G401 (cell line): Measurements from ENCODE around the gene SERPINB3. TPM values are rescaled to one million over a fixed set of nuclear protein-coding genes. Genes with fewer than 3 reads are reported as not detected.
"Not testable (repeated sequence)": the region's sequence is repeated elsewhere in the genome, so short reads cannot be mapped to it uniquely, and the experiment has no call there.

Experiments used
- DNase-seq: peaks from one replicate; pipeline ENCODE4 v3.0.0-alpha.2; 2015; ENCODE audit warnings: low spot score
- in situ Hi-C: cut with HindIII; loops from 2 replicates; pipeline ENCODE4 v1.10.0; 2016; ENCODE audit warnings: low sequenced_read_pairs, mixed read lengths
- total RNA-seq: library from RNA; depleted of rRNA; stranded (reverse); fragments of >200 nt; shearing (Covaris generic); gene quantifications from 2 replicates; pipeline ENCODE4 v1.2.3, GENCODE V29; 2014; rRNA removed

The SERPINB3 gene
- not detected in 2 replicates for total RNA-seq

DNA sequence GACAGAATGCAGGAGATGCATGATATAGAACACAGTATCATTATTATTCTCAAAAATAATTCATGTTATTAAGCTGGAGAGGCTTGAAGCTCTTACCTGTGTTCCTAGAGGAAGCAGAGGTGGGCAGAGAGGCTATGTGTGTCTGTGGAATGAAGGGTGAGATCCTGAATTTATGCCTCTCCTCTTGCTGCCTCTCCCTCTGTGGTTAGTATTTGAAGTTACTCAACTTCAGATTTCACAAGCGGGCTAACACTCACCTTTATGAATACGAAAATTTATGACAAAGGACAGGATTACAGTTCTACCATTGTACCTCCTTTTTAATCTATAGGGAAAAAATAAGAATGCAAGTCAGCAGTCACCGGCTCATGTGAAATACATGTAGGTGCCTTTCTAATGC is at the start of gene SERPINB3:
Gene SERPINB3, minus strand, starts transcription at position 144 of the 400 bp plus-strand sequence. CDS start 677 bp downstream, outside the sequence.
- DNase-seq, in situ Hi-C loops: not testable (repeated sequence)

DNA sequence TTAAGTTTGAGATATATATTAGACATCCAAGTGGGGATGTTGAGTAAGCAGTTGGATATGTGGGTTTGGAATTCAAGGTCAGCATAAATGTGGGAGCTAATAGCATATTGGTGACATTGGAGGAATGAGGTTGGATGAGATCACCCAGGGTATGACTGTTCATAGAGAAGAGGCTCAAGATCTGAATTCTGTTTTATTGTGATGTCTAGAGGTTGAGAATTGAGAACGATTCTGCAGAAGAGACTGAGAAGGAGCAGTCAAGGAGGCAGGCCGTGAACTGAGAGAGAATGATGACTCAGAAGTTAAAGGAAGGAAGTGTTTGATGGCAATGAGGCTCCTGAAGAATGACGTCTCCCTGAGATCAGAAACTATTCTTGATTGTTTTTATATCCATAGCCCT is 47.0 kb upstream of the SERPINB3 start:
- in situ Hi-C loops = no loop called here
- DNase-seq = no peak

DNA sequence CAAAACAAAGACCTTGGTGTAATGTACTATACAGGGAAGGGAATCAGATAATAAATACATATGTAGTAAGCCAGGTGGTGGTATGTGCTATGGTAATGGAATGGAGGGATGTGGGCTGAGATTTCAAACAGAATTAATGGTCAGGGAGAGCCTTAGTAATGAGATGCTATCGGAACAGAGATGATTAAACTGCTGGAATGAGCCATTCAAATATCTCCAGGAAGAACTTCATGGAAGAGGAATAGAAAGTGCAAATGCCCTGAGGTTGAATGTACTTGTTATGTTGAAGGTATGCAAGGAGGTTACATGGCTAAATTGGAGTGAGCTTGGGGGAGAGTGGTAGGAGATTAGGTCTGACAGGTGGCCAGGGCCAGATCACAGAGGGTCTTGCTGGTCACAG is 46.1 kb upstream of the SERPINB3 start:
- in situ Hi-C loops = no loop called here
- no peak for DNase-seq

DNA sequence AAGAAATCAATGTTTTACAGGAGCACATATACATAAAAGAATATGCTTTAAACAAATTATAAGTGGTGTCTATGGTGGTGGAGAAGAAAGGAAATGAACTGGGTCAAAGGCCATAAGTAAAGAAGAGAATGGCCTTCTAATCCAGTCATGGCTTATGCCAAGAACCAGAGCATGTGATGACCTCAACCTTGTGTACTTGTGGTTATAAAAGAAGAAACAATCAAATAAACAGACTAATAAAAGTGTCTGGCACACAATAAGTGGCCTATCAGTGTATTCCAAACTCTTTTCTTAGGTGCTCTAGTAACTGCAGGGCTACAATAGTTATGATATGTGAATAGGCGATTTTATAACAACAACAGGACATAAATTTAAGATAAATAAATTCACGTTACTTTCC is 43.7 kb upstream of the SERPINB3 start:
- no peak for DNase-seq
- in situ Hi-C loops = no loop called here

DNA sequence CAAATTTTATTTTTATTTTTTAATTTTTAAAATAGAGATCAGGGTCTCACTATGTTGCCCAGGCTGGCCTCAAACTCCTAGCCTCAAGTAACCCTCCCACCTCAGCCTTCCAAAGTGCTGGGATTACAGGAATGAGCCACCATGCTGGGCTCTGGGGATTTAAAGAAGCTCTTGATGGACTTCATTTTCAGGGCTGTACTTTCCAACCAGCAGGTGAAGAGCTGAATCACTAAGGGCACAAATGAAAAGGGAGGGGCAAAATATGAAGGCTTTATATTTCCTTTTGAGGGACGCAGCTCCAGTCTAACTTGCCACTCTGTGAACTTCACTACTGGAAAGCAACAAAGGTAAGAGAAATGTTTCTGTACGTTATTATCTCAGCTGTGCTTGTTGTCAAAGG is 41.0 kb upstream of the SERPINB3 start, which contains the start of gene SERPINB11:
Gene SERPINB11, plus strand, starts transcription at position 301 of the 400 bp plus-strand sequence. CDS start 7,234 bp downstream, outside the sequence.
- DNase-seq = no peak
- in situ Hi-C loops = no loop called here

DNA sequence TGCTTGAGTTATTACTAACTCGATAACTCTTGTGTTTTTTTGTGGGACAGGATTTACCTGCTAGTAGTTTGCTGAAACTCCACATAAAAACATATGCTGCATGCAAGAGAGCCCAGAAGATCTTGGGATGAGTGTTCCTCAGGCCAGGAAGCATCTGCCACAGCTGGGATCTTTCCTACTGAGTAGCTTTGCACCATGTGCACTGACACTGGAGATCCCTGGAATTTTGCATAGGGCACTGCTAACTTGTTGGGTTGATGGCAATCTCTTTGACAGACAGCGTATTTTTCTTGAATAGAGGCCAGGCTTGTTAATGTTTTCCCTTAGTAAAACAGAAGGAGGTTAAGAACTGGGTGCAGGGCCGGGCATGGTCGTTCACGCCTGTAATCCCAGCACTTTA is 40.3 kb upstream of the SERPINB3 start:
- no peak for DNase-seq
- in situ Hi-C loops = no loop called here

DNA sequence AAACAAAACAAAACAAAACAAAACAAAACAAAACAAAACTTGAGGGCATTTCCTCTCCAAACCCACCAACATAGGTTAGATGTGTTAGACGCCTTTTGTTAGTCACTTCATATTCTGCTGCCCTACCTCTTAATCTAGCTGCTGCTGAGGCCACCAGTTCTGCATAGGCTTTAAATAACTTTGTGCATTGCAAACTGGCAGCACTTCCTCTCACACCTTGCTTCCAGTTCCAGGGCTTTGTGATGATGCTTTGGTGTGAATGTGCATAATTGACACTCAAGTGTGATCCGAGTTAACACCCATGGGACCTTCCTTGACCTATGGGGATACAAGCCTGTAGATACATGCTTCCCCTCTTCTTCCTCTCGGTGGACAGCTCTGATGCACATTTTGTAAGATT is 38.8 kb upstream of the SERPINB3 start:
- no peak for DNase-seq
- in situ Hi-C loops = no loop called here

DNA sequence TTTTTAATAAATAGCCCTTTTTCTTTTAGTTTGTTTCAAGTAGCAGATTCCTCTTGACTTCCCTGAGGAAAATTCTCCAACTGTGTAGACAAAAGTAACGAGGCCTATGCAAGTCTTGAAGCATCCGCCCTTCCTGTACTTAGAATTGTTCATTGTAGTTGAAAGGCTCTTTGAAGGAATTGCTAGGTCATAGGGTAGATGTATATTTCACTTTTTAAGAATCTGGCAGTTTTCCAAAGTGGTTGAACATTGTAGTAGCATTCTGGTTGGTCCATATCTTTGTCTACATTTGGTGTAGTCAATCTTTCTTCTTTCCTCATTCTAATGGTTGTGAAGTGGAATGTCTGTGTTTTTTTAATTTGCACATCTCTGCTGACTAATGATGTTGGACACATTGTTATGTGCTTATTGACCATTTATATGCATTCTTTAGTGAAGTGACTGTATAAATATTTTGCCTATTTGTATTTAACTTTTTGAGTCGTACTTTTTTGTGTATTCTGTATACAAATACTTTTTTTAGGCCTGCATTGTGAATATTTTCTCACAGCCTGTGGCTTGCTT is 35.5 kb upstream of the SERPINB3 start:
- DNase-seq = no peak
- in situ Hi-C loops = no loop called here

DNA sequence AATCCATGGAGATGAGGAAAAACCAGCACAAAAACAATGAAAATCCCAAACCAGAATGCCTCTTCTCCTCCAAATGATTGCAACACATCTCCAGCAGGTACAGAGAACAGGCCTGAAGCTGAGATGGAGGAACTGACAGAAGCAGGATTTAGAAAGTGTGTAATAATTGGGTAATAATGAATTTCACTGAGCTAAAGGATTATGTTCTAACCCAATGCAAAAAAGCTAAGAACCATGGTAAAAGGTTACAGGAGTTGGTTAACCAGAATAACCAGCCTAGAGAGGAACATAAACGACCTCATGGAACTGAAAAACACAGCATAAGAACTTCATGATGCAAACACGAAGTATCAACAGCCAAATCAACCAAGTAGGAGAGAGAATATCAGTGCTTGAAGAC is 27.4 kb upstream of the SERPINB3 start:
- no peak for DNase-seq
- in situ Hi-C loops = no loop called here

DNA sequence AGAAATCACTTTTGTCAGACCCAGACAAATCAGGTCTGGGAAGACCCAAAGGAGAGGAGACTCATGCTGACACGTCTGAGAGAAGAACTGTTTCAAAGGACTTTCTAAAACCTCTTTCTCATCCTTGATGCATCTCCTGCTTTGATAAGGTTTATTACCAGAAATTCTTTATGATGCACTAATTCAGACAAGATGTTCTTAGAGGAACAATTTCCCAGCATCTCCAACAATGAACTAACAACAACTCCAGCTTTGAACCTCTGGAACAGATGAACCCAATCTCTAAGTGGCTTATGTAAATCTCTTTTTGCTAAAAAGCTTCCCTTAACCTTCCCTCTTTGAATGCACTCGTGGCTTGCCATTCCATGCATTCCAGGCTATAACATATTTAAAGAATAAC is 25.2 kb upstream of the SERPINB3 start:
- DNase-seq = no peak
- in situ Hi-C loops = no loop called here

DNA sequence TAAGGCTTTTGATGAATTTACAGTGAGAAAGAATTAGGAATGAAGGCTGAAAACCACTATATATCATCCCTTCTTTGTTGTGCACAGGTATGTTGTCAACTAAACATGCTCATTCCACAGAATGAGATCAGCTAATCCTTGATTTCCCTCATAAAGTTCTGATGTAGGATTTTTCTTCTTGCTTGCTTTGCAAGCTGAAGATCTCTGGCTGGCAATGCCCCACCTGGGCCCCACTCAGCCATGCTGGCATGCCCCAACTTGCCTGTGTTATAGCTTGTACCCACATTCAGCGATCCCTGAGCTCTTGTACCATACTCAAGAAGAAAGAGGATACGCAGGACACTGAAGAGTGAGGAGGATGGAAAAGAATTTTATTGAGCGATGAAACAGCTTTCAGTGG is 23.0 kb upstream of the SERPINB3 start:
- in situ Hi-C loops = no loop called here
- DNase-seq = no peak

DNA sequence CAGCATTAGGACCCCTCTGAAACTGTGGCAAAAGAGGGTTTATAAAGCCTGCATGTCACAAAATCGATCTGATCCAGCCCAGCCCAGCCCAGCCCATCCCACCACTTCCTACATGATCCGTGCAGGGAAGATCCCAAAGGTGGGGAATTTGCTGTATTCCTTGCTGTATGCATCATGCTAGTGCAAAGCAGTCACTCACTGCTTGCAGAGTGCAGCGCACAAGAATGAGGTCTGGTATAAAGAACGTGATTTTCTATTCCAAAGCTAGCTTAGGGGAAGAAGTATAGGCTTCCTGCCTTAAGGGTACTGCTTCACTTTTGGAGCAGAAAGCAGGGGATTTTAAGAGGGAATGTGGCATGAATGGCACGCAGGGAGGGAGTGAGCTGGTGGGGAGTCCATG is 22.2 kb upstream of the SERPINB3 start:
- in situ Hi-C loops = no loop called here
- no peak for DNase-seq

DNA sequence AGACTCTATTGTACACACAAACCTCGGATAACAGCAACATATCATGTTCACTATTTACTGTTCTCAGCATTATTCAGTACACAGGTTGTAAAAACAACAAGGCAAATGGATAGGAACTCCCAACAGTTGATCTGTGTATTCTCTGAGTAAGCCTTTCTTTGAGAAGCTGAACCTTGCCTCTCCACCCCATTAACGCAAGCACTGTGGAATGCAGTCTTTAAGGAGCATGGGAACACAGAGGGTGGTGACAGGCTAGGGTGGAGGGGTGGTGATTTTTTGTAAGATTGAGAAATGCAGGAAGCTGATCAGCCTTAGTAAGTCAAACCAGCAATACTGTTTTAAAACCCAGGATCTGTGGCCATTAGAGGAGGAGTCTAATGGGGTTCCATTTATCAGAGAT is 21.5 kb upstream of the SERPINB3 start:
- in situ Hi-C loops = no loop called here
- DNase-seq = no peak

DNA sequence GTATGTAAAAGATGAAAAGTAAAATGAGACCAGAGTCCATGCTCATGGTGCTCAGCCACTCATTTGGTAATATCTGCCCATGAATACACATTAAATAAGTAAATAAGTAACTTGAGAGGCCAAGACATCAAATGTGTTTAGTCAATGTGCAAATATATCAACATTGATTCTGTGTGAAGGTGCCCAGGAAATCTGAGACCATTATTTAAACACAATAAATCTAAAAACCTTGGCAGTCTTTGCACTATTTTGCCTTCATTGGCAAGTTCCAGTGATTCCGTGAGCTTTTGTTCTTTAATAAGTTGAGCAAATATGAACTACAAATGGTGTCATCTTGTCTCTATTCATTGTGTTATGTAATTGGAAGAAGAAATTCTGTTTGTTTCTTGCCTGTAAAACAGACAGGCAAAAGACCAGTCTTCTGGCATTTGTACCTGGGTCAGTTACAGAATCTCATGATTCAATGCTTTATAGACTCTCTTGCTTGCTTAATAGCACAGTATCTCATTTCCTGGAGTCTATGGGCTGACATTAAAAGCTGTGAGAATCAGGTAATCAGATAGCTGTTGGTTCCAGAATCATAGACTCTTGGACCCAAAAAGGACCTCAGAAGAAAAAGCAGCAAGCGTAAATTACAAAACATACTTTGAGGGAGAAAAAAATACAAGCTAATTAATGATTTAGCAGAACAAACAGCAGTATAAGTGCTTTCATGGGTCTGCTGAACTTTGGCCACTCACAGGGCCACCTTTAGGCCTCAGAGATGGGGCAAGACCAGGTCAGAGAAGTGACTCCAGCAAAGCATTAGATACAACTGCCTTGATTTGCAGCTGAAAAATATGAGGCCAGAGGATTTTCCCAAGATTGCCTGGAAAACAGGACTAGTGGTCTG is 20.0 kb upstream of the SERPINB3 start:
- DNase-seq = no peak
- in situ Hi-C loops = no loop called here

DNA sequence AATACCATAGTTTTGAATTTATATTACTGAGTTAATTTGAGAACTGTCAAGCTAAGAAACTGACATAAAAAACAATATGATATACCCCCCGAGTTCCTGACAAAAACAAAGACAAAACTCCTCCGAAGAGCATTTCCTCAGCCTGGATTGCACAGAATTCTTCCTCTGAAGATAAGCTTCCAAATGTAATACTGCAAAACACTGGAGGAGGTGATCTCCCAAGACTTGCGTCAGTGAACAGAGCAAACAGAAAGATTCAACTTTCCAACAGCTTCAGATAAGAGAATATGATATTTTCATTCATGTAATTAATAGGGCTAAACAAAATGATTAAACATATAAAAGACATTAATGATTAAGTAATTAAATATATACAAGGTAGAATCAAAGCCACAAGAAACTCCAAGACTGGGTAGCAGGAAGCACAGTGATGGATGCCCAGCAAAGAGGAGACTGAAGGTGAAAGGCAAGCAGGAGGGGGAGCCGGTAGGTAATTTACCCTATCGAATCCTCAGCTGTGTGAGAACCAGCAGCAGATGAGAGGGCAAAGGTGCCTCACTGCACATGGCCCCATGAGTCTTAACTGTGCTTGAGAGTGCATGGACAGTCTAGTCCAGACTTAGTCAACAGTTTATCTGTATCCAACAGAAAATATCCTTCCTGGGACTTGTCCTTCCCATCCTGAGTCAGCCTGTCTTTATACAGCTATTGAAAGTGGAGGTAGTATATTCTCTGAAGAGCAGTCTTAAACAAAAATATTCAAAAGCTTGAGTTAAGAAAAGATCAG is 18.3 kb upstream of the SERPINB3 start:
- no peak for DNase-seq
- in situ Hi-C loops = no loop called here

DNA sequence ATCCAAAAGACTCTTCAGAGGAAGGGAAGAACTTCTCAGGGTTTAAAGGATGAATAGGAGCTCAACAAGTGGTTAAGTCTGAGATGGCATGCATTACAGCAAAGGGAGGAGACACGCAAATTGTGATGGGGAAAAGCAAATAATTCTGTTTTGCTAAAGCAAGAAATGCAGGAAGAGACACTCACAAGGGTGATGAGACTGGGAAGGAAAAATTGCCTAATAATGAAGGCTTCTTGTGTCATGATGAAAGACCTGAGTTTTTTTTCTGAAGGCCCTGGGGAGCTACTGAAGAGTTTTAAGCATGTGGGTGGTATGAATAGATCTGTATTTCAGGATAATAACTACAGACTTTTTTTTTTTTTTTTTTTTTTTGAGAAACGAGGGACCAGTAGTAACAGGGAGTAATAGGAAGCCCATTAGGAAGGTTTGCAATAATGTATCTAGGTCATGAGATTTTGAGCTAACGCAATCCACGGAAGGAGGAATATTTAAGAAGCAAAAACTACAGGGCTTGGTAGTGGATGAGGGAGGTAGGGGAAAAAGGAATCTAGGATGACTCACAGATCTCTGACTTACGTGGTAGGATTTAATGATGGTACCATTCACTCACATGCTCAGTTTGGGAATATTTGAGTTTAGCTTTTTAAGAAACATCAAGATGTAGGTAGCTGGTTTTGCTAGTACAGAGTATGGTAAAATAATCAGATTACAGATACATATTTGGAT is 16.0 kb upstream of the SERPINB3 start:
- DNase-seq = no peak
- in situ Hi-C loops = no loop called here

DNA sequence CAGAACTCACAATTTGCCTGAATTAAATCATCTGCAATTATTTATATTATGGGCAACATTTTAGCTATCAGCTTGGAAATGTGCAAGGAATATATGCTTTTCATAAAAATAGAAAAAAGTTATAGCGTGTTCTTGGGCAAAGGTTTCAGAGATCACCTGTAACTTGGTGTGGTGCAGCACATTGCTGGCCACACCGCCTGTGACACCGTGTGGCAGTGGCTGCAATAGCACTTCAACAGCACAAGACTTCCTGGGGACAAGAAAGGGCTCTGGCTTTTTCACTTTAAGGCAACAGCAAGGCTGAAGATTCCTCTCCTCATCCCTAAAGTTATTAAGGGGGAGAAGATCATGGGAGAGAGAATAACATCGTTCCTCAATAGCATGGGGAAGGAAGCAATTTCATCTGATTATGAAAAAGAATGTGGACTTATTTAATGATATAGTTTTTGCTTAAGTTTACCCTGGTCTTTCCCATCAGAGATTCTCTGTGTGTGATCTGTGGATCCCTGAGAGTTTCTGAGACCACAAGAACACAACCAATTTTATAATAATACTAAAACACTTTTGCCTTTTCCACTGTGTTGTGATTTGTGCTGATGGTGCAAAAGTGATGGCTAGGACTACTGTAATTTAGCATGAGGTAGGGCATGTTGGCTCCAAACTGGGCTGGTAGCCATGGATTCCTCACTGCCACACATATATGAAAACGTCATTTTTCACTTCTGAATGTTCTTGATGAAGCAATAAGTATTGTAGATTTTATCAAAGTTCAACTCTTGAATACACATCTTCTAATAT is 15.0 kb upstream of the SERPINB3 start:
- in situ Hi-C loops = no loop called here
- DNase-seq = no peak

DNA sequence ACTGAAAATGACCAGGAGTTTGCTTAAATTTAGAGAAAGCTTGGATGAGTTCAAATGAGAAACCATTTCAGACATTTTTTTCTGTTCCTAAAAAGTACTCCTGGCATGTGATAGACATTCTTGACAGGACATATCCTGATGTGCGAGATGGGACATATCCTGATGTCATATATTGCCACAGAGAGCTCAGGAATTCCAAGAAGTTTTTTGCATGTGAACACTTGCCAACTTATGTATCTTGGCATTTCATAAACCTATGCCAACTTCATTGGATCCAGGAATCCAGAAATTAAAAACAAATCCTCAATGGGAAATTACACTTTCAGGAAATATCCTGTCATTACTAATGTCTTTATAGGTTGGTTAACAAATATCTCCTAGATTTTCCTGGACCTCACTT is 2.9 kb upstream of the SERPINB3 start:
- in situ Hi-C loops = no loop called here
- DNase-seq = no peak

DNA sequence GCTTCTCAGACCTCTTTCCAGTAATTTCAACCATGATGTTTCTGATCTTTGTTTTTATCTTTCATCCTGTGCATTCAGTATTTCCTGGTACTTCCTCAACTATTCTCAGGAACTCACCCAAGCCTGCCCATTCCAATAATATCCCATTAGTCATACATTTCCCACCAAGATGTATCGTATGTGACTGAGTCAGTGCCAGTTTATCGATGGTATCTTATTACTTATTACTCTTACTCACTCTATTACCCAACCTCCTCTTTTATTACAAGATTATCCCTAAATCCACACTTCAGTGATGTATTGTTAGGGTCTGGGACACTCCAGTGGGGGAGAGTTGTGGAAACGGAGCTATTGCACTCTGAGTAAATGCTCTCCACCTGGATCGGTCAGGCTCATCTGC is 2.8 kb downstream of the SERPINB3 start:
- in situ Hi-C loops, DNase-seq: not testable (repeated sequence)
